HFF-Myc (cell line): ENCODE results near the gene PMAIP1.

Source experiments
- DNase-seq: peaks from one replicate; pipeline ENCODE4 v3.0.0-alpha.2; 2011; ENCODE audit warnings: low read depth; ENCODE audit errors: extremely low read depth
- H3K4me3 ChIP-seq: replicated peaks from 2 replicates; pipeline ENCODE4 v1.5.1; 2011; ENCODE audit warnings: low read depth, mild to moderate bottlenecking, control low read depth, low read length
- TF ChIP-seq, protein P1 (sequence below): IDR thresholded peaks from 2 replicates; pipeline ENCODE4 v1.5.1; 2012; ENCODE audit warnings: mild to moderate bottlenecking, low read depth, low read length, control low read depth; ENCODE audit errors: missing control alignments

The PMAIP1 gene

DNA sequence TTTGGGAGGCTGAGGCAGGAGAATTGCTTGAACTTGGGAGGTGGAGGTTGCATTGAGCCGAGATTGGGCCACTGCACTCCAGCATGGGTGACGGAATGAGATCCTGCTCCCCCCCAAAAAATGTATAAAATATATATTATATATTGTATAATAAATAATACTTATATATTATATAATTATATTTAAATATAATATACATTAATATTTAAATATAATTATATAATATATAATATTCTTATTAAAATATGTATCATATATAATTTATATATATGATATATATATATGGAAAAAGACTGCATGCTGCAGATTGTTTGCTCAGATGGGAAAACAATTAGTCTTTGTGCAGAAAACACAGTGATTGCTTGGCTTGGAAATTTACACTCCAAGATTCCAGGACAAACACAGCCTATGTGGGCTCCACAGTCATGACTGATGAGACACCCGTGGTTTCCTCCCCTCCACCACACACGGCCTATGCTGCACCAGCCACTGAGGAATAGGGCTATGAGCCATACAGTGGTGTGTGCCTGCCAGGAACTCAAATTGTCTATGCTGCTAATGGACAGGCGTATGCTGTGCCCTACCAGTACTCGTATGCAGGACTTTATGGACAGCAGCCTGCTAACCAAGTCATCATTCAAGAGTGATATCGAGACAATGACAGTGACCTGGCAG lies 30.0 kb downstream of the PMAIP1 start:
- TF ChIP-seq, protein P1, sequence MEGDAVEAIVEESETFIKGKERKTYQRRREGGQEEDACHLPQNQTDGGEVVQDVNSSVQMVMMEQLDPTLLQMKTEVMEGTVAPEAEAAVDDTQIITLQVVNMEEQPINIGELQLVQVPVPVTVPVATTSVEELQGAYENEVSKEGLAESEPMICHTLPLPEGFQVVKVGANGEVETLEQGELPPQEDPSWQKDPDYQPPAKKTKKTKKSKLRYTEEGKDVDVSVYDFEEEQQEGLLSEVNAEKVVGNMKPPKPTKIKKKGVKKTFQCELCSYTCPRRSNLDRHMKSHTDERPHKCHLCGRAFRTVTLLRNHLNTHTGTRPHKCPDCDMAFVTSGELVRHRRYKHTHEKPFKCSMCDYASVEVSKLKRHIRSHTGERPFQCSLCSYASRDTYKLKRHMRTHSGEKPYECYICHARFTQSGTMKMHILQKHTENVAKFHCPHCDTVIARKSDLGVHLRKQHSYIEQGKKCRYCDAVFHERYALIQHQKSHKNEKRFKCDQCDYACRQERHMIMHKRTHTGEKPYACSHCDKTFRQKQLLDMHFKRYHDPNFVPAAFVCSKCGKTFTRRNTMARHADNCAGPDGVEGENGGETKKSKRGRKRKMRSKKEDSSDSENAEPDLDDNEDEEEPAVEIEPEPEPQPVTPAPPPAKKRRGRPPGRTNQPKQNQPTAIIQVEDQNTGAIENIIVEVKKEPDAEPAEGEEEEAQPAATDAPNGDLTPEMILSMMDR: no peak
- no peak for DNase-seq
- H3K4me3 ChIP-seq: no peak overlapping the region

DNA sequence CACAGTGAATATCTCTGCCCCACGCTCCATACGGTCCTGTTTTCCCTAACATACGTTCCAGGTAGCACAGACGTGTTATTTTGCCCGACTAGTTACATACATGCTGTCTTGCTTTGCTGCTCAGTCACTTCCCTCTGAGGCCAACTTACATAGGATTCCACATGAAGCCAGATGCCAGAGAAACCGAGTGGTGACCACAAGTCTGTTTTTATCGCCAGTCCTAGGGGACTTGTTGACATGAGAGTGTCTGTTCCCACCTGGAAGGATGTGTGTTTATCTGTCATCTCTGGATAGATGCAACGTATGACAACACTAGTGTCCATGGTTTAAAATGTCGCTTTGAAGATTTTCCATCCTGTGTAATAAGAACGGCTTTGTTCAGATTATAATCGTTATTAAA lies 32.6 kb downstream of the PMAIP1 start:
- TF ChIP-seq, protein P1: no peak
- no peak overlapping the region for H3K4me3 ChIP-seq
- DNase-seq: no peak

DNA sequence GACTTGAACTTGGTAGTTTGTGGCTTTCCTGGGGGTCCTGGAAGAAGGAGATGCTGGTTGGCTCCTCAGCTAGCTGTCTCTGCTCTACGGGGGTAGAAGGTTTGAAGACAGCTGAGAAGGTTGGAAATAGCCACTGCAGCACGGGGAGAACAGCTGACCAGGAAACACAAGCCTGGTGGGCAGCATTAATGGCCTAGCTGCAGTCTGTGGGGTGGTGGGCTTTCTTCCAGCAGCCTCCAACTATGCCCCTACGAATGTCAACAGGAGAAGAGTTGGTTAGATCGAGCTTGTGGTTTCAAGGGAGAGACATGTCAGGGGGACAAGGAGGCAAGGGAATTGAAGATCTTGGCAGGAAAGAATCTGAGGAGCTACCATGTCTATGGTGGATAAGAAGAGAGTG lies 38.9 kb downstream of the PMAIP1 start:
- TF ChIP-seq, protein P1: no peak
- no peak overlapping the region for H3K4me3 ChIP-seq
- no peak for DNase-seq

DNA sequence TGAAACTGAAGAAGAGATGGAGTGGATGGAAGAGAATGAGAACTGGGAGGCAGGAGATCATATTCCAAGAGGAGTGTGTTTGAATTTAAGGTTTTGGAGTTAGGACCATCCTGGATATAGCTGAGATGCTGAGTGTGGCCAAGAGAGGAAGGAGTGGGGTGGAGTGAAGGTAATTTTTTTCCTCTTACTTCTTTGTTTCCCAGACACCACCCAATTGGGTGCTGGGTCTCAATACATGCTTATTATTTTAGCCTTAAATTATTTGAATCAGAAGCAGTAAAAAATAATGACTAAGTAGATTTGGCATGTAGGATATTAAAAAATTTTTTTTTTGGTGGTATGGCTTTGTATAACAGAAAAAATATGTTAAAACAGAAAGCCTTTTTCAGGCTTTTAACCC lies 39.3 kb downstream of the PMAIP1 start:
- H3K4me3 ChIP-seq: no peak overlapping the region
- DNase-seq: no peak
- TF ChIP-seq, protein P1: no peak

DNA sequence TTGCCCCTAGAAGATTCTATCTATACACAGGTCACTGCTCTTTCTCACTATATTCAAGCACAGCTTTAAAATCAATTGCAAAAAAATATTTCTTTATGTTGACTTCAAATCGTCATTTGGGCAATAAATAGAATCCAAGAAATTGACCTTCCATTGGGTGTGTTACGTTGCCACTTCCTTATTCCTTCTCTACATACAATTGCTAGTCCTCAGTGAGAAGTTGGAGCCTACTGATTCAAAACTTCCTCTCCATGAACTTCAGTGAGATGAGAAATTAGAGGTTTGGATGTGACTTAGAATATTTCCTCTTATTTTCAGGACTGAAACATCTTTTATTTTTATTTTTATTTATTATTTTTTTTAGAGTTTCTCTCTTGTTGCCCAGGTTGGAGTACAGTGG lies 40.3 kb downstream of the PMAIP1 start:
- DNase-seq: no peak
- H3K4me3 ChIP-seq: no peak overlapping the region
- TF ChIP-seq, protein P1: no peak

DNA sequence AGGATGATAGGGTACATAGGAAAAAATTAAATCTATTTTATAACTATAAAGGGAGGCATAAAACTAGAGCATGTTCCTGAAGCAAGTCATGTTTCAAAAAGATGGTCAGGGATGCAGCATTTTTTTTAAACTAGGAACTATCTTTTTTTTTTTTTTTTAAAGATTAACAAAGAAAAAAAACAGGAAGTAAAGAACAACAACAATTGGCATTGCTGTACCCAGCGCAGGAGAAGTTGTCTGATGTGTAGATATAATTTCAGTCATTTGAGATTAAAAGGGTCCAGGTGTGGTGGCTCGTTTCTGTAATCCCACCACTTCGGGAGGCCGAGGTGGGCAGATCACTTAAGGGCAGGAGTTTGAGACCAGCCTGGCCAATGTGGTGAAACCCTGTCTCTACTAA lies 41.5 kb downstream of the PMAIP1 start:
- H3K4me3 ChIP-seq: no peak overlapping the region
- DNase-seq: no peak
- TF ChIP-seq, protein P1: no peak

DNA sequence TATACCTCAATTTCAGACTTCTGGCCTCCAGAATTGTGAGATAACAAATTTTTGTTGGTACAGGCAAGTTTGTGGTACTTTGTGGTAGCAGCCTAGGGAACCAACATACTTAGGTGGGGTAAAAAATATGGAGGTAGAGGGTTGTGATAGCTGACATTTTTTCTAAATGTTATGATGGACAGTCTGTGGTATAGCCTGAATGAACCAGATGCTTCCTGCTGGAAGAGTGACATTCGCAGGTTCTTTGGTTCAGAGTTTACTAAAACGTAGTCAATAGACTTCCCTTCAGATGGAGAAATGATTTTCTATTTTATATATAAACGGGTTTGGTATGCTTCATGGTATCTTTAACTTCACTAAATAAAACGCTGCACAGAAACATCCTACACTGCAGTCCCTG lies 42.8 kb downstream of the PMAIP1 start:
- TF ChIP-seq, protein P1: no peak
- no peak overlapping the region for H3K4me3 ChIP-seq
- no peak for DNase-seq
